Osteoblast (primary cell): ENCODE measurements around the gene CFAP43. TPM values are rescaled to one million over a fixed set of nuclear protein-coding genes. Genes with fewer than 3 reads are reported as not detected.

ENCODE experiments used
- DNase-seq: peaks from one replicate; pipeline ENCODE4 v3.0.0; 2011; ENCODE audit warnings: low spot score, mixed read lengths; ENCODE audit not compliant: insufficient read length; ENCODE audit errors: missing footprints
- H2AFZ ChIP-seq: 2 replicates; pipeline ENCODE4 v1.6.0; 2011; ENCODE audit warnings: mild to moderate bottlenecking, low read length
- H3K27ac ChIP-seq: 2 replicates; pipeline ENCODE4 v1.5.1; 2011; ENCODE audit warnings: mild to moderate bottlenecking, low read depth, low read length, moderate library complexity
- H3K27me3 ChIP-seq: 2 replicates; pipeline ENCODE4 v1.6.0; 2012; ENCODE audit warnings: mild to moderate bottlenecking, control low read depth, inconsistent platforms, low read length, moderate library complexity; ENCODE audit not compliant: insufficient read depth
- H3K36me3 ChIP-seq: 2 replicates; pipeline ENCODE4 v1.5.1; 2011; ENCODE audit warnings: mild to moderate bottlenecking, low read length, control low read depth, moderate library complexity; ENCODE audit not compliant: insufficient read depth
- H3K4me1 ChIP-seq: 2 replicates; pipeline ENCODE4 v1.5.1; 2011; ENCODE audit warnings: mild to moderate bottlenecking, low read length, control low read depth, moderate library complexity; ENCODE audit not compliant: insufficient read depth
- H3K4me2 ChIP-seq: 2 replicates; pipeline ENCODE4 v1.6.0; 2011; ENCODE audit warnings: mild to moderate bottlenecking, low read length; ENCODE audit not compliant: insufficient read depth
- H3K4me3 ChIP-seq: fragments of 200-600 bp; sonication (generic); 3 replicates; pipeline ENCODE4 v1.5.1; 2012; ENCODE audit warnings: mild to moderate bottlenecking, low read length, inconsistent platforms; ENCODE audit not compliant: insufficient read depth
- H3K79me2 ChIP-seq: 2 replicates; pipeline ENCODE4 v1.6.0; 2012; ENCODE audit warnings: mild to moderate bottlenecking, low read length, control low read depth, inconsistent platforms; ENCODE audit not compliant: insufficient read depth
- H3K9me3 ChIP-seq: 2 replicates; pipeline ENCODE4 v1.5.1; 2011; ENCODE audit warnings: low read depth, low read length, control low read depth
- H4K20me1 ChIP-seq: 2 replicates; pipeline ENCODE4 v1.6.0; 2012; ENCODE audit warnings: mild to moderate bottlenecking, low read length, control low read depth; ENCODE audit not compliant: insufficient read depth
- total RNA-seq: library from RNA; depleted of rRNA; stranded (reverse); fragments of >200 nt; gene quantifications from 2 replicates; pipeline ENCODE4 v1.2.3, GENCODE V29; 2012
- TF ChIP-seq, protein P1 (sequence below): IDR thresholded peaks from 2 replicates; pipeline ENCODE4 v1.5.1; 2011; ENCODE audit warnings: mild to moderate bottlenecking, low read depth, low read length, moderate library complexity; ENCODE audit errors: extremely low read depth

Gene CFAP43
- total RNA-seq, 1 donor: 0.36 TPM

DNA sequence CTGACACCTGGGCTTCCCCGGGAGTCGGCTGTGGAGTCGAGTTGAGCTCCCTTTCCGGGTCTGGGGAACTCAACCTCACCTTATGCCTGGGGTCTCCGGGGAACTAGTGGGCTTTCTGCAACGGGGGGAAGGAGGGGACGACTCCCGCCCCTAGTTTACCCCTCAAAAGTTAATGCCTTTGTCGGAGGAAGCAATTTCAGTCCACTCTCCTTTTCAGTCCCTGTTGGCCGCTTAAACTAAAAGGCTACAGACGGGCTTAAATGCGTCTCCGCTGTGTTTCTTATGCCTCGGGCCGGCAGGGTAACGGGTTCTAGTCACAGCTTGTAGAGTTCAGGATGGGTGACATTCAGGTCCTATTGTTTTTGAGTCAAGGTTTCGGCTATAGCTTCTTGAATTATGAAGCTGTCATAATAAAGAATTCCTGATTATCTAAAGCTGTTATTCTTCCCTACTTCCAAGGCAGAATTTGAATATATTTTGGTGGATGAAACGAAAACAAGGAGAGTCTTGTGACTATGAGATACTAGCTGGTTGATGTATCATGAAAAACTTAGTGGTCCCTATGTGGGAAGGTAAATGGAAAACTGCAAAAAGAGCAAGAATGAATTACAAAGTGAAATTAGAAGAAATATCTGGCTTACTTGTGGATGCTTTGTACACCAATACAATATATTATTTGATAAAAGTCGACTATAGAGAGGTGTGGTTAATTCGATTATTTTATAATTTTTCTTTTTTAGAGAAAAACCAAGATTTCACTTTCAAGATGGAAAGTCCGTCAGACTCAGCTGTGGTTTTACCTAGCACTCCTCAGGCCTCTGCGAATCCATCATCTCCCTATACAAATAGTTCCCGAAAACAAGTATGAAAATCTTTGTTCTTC lies 109.7 kb downstream of the CFAP43 start:
- Histone ChIP-seq H3K27me3 (no peaks in the 10 kb centered on the region), H4K20me1 (no peaks in the 10 kb centered on the region), H3K9me3 (no peaks in the 10 kb centered on the region), H3K79me2 (no peaks in the 10 kb centered on the region), H2AFZ (peak overlapping the region; percentile 94), H3K4me1 (peaks cover 31% of the 10 kb centered on the region), H3K27ac (peak overlapping the region; percentile 88), H3K4me2 (peak overlapping the region; percentile 94), H3K4me3 (peak overlapping the region; percentile 88), H3K36me3 (no peaks in the 10 kb centered on the region)
- DNase-seq: no peak
- TF ChIP-seq, protein P1, sequence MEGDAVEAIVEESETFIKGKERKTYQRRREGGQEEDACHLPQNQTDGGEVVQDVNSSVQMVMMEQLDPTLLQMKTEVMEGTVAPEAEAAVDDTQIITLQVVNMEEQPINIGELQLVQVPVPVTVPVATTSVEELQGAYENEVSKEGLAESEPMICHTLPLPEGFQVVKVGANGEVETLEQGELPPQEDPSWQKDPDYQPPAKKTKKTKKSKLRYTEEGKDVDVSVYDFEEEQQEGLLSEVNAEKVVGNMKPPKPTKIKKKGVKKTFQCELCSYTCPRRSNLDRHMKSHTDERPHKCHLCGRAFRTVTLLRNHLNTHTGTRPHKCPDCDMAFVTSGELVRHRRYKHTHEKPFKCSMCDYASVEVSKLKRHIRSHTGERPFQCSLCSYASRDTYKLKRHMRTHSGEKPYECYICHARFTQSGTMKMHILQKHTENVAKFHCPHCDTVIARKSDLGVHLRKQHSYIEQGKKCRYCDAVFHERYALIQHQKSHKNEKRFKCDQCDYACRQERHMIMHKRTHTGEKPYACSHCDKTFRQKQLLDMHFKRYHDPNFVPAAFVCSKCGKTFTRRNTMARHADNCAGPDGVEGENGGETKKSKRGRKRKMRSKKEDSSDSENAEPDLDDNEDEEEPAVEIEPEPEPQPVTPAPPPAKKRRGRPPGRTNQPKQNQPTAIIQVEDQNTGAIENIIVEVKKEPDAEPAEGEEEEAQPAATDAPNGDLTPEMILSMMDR: no peak

DNA sequence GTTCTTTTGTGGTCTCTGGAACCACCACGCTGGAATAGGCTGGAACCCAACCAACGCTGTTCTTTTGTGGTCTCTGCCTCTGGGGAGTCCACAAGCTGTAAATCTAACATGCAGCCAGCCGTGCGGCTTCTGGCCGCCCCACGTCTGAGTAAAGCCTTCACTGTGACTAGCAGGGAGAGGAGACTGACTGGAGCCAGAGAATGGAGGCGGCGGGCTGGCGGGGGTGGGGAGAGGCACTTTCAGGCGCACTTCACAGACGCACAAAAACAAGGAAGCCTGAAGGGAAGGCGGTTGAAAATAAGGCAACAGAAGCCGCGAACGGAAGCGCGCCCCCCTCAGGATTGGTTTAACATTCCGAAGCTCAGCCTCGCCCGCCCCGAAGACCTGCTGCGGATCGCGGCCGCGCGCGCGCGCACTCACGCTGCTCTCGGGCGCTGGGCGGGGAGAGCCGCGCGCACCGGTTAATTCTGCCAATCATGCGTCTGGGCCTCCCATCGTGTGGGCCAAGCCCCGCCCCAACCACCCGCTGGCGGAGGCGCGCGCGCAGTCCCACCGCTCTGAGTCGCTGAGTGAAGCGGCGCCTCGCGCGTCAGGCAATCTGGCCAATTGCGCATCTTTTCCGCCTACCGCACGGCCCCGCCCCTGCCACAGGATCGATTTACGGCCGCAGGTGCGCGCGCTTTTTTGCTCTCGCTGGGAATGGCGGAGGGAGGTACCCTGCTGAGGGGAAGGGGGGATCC lies 110.5 kb downstream of the CFAP43 start, which contains the start of gene SFR1:
Gene SFR1 (plus strand): TSS at position 687 of the 740 bp plus-strand sequence. CDS start 13 bp downstream, at position 700.
- peak within 1 kb of the TSS; percentile 96 for H2AFZ ChIP-seq
- H3K27ac ChIP-seq: peak within 1 kb of the TSS; percentile 100
- no peaks in the 10 kb centered on the region for H3K9me3 ChIP-seq
- H3K36me3 ChIP-seq: no peaks in the 10 kb centered on the region
- peak within 1 kb of the TSS; percentile 88 for H3K4me3 ChIP-seq
- no peaks in the 10 kb centered on the region for H3K79me2 ChIP-seq
- H3K4me1 ChIP-seq: peaks cover 31% of the 10 kb centered on the region
- peak within 1 kb of the TSS; percentile 100 for H3K4me2 ChIP-seq
- no peaks in the 10 kb centered on the region for H4K20me1 ChIP-seq
- no peaks in the 10 kb centered on the region for H3K27me3 ChIP-seq
- peak; percentile 98 for DNase-seq
- TF ChIP-seq, protein P1: peak; percentile 53

DNA sequence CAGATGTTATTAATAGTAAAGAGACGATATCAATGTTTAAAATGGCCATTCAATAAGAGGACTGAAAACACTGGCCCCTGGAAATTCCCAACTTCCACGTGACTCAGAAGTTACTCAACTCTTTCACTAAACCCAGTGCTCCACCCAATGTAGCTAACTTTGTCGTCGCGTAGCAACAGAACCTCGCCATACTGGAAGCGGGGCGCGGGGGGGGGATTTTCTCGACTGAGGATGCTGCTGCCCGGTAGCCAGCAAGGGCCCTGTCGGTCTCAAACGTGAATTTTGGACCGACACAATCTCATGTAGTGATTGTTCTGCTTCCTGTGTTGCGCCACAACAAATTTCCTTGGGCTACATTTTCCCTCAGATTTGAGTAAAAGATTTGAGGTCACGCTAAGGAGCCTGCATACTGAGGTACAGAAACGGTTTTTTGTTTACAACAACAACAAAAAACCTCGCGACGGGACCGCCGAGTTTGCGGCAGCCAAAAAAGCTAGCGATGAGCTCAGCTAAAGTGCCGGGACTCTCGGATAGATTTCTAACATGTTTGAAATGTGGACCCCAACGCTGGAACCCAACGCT lies 111.2 kb downstream of the CFAP43 start:
- H3K27ac ChIP-seq: peak overlapping the region; percentile 100
- no peaks in the 10 kb centered on the region for H3K27me3 ChIP-seq
- H3K4me1 ChIP-seq: peaks cover 31% of the 10 kb centered on the region
- DNase-seq: peak; percentile 87
- peak overlapping the region; percentile 100 for H3K4me2 ChIP-seq
- H3K36me3 ChIP-seq: no peaks in the 10 kb centered on the region
- no peaks in the 10 kb centered on the region for H3K9me3 ChIP-seq
- TF ChIP-seq, protein P1: no peak
- H2AFZ ChIP-seq: peak overlapping the region; percentile 96
- peak overlapping the region; percentile 88 for H3K4me3 ChIP-seq
- H4K20me1 ChIP-seq: no peaks in the 10 kb centered on the region
- no peaks in the 10 kb centered on the region for H3K79me2 ChIP-seq
